Measurements from ENCODE around the gene TIGD3. TPM values are rescaled to one million over a fixed set of nuclear protein-coding genes. Genes with fewer than 3 reads are reported as not detected.
A peak's percentile ranks its signal among the peaks of the same experiment; 100 is the strongest.

Gene TIGD3
- total and polyA plus RNA-seq, 9 of the 15 experiments (the other 6 are each of a cell fraction or from before 2014, with no cell fraction given): 0.06 to 1.3 (median 0.56) TPM

DNA sequence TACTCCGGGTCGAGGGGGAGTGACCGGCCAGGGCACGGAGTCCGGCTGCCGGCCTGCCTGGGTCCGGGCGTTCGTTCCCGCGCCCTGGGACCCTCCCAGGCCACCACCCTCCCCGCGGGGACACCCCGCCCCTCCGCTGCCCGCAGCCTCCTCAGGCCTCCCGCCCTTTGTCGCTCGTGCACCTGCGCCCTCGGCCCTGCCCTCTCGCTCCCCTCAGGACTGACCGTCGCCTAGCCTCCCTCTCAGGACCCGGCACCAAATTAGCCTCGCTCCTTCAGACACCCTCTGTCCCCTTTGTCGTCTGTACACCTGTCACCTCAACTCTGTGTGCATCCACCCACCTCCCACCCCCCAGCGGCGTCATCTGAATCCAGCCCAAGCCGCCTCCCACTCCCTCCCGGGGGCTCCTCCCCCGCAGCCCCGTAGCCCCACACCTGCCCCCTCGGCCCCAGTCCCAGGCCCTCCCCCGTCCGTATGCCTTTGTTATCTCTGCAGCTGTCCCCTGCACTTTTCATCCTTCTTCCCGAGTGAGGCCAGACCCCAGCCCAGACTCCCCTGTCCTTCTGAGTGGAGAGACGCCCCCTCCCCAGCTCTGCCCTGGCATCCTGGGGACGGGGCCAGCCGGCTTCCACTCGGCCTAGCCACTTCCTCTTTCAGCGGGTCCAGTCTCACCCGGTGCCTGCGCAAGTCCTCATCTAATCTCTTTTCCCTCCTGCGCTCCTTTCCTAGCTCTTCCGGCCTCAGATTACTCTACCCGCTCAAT is 643 bp downstream of the TIGD3 start (continued):
- TF ChIP-seq, protein P1, sequence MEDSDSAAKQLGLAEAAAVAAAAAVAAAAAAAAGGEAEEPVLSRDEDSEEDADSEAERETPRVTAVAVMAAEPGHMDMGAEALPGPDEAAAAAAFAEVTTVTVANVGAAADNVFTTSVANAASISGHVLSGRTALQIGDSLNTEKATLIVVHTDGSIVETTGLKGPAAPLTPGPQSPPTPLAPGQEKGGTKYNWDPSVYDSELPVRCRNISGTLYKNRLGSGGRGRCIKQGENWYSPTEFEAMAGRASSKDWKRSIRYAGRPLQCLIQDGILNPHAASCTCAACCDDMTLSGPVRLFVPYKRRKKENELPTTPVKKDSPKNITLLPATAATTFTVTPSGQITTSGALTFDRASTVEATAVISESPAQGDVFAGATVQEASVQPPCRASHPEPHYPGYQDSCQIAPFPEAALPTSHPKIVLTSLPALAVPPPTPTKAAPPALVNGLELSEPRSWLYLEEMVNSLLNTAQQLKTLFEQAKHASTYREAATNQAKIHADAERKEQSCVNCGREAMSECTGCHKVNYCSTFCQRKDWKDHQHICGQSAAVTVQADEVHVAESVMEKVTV (CRISPR knock-in tag; IDR thresholded peaks at IDR 0.05): no peak
- TF ChIP-seq STAG1 (CRISPR knock-in tag; IDR thresholded peaks at IDR 0.05; ENCODE audit: borderline replicate concordance) (no peak), SREBF1 (IDR thresholded peaks at IDR 0.05; ENCODE audit: borderline replicate concordance, low read depth, low read length) (no peak), BCOR (IDR thresholded peaks at IDR 0.05) (peak; percentile 49), KLF10 (CRISPR knock-in tag; IDR thresholded peaks at IDR 0.05) (no peak), TBL1XR1 (IDR thresholded peaks at IDR 0.05; ENCODE audit: low read length in 2 of 2) (no peak), KDM2B (CRISPR knock-in tag; IDR thresholded peaks at IDR 0.05) (peak; percentile 38; the same call in 1 of the 2 replicates), ESRRB (CRISPR knock-in tag; IDR thresholded peaks at IDR 0.05; ENCODE audit: borderline replicate concordance) (no peak), PML (IDR thresholded peaks at IDR 0.05; ENCODE audit: low read length) (peak; percentile 33; the same call in 1 of the 2 replicates), ZNF76 (CRISPR knock-in tag; IDR thresholded peaks at IDR 0.05; ENCODE audit: borderline replicate concordance) (no peak), TSC22D4 (tag; IDR thresholded peaks at IDR 0.05) (no peak), PHB2 (IDR thresholded peaks at IDR 0.05; ENCODE audit: low read depth) (no peak), PHF20 (IDR thresholded peaks at IDR 0.05; ENCODE audit: partially characterized antibody) (no peak), ELF1 (tag; IDR thresholded peaks at IDR 0.05) (no peak; the same call in 1 of the 2 replicates)
- TF ChIP-seq, protein P2, sequence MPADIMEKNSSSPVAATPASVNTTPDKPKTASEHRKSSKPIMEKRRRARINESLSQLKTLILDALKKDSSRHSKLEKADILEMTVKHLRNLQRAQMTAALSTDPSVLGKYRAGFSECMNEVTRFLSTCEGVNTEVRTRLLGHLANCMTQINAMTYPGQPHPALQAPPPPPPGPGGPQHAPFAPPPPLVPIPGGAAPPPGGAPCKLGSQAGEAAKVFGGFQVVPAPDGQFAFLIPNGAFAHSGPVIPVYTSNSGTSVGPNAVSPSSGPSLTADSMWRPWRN (IDR thresholded peaks at IDR 0.05; ENCODE audit: low read depth): no peak
- TF ChIP-seq, protein P3, sequence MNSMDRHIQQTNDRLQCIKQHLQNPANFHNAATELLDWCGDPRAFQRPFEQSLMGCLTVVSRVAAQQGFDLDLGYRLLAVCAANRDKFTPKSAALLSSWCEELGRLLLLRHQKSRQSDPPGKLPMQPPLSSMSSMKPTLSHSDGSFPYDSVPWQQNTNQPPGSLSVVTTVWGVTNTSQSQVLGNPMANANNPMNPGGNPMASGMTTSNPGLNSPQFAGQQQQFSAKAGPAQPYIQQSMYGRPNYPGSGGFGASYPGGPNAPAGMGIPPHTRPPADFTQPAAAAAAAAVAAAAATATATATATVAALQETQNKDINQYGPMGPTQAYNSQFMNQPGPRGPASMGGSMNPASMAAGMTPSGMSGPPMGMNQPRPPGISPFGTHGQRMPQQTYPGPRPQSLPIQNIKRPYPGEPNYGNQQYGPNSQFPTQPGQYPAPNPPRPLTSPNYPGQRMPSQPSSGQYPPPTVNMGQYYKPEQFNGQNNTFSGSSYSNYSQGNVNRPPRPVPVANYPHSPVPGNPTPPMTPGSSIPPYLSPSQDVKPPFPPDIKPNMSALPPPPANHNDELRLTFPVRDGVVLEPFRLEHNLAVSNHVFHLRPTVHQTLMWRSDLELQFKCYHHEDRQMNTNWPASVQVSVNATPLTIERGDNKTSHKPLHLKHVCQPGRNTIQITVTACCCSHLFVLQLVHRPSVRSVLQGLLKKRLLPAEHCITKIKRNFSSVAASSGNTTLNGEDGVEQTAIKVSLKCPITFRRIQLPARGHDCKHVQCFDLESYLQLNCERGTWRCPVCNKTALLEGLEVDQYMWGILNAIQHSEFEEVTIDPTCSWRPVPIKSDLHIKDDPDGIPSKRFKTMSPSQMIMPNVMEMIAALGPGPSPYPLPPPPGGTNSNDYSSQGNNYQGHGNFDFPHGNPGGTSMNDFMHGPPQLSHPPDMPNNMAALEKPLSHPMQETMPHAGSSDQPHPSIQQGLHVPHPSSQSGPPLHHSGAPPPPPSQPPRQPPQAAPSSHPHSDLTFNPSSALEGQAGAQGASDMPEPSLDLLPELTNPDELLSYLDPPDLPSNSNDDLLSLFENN (IDR thresholded peaks at IDR 0.05; ENCODE audit: low read depth in 2 of 2, low read length in 2 of 2): no peak
- TF ChIP-seq, protein P4, sequence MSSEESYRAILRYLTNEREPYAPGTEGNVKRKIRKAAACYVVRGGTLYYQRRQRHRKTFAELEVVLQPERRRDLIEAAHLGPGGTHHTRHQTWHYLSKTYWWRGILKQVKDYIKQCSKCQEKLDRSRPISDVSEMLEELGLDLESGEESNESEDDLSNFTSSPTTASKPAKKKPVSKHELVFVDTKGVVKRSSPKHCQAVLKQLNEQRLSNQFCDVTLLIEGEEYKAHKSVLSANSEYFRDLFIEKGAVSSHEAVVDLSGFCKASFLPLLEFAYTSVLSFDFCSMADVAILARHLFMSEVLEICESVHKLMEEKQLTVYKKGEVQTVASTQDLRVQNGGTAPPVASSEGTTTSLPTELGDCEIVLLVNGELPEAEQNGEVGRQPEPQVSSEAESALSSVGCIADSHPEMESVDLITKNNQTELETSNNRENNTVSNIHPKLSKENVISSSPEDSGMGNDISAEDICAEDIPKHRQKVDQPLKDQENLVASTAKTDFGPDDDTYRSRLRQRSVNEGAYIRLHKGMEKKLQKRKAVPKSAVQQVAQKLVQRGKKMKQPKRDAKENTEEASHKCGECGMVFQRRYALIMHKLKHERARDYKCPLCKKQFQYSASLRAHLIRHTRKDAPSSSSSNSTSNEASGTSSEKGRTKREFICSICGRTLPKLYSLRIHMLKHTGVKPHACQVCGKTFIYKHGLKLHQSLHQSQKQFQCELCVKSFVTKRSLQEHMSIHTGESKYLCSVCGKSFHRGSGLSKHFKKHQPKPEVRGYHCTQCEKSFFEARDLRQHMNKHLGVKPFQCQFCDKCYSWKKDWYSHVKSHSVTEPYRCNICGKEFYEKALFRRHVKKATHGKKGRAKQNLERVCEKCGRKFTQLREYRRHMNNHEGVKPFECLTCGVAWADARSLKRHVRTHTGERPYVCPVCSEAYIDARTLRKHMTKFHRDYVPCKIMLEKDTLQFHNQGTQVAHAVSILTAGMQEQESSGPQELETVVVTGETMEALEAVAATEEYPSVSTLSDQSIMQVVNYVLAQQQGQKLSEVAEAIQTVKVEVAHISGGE (CRISPR knock-in tag; IDR thresholded peaks at IDR 0.05): peak in 1 of 3 experiments; percentile 19; a peak in 1 of 6 replicates
